ENCODE results near the gene SOCS4. TPM values are rescaled to one million over a fixed set of nuclear protein-coding genes. Genes with fewer than 3 reads are reported as not detected.

Gene SOCS4
- total and polyA plus RNA-seq, 2 of the 13 experiments (the other 11 are each of a cell fraction or from before 2014, with no cell fraction given), result 4.0 to 10.0 TPM

DNA sequence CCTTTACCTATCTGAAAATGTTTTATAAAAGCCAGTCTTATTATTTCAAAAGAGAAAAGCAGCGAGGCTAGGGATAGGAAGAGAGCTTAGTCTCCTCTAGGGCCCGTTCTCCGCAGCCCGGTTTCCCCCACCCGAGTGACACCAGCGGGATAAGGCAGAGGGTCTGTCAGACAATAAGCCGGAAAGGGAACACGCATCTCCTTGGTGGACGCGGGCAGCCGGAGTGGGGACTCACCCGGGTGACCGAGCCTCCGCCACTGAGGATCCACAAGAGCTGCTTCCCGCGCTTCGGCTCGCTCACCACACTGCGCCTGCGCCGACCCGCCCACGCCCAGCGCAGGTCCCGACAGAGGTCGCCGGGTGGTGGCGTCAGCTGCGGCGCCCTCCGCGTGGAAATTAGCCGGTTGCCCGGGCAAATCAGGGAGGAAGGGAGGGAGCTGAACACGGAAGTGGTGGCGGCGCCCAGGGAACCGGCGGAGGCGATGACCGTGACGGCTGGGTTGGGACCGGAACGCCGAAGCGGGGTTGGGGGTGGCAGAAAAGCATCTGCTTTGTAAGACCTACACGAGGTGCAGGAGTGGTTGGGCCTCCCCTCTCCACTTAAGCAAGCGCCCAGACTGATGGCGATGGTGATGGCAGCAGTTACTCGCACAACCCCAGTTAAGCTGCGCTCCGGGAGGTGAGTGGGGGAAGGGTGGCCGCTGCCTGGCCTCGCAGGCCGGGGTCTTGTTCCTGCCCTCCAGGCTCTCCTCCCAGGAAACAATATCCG is at the start of gene SOCS4, which contains the start of gene WDHD1 (continued):
- TF ChIP-seq ZNF788 (CRISPR knock-in tag; IDR thresholded peaks at IDR 0.05; ENCODE audit: borderline replicate concordance), result peak; percentile 89; the same call in 1 of the 2 replicates
- TF ChIP-seq YEATS4 (CRISPR knock-in tag; IDR thresholded peaks at IDR 0.05; ENCODE audit: borderline replicate concordance), result peak; percentile 84
- peak; percentile 69 for TF ChIP-seq ZFX (CRISPR knock-in tag; IDR thresholded peaks at IDR 0.05; ENCODE audit: low read depth)
- TF ChIP-seq, protein P1, sequence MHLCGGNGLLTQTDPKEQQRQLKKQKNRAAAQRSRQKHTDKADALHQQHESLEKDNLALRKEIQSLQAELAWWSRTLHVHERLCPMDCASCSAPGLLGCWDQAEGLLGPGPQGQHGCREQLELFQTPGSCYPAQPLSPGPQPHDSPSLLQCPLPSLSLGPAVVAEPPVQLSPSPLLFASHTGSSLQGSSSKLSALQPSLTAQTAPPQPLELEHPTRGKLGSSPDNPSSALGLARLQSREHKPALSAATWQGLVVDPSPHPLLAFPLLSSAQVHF (CRISPR knock-in tag; IDR thresholded peaks at IDR 0.05), result no peak
- no peak for TF ChIP-seq MTF1 (CRISPR knock-in tag; IDR thresholded peaks at IDR 0.05)
- no peak for TF ChIP-seq NR3C1 (CRISPR knock-in tag; IDR thresholded peaks at IDR 0.05)
- TF ChIP-seq YY1 (IDR thresholded peaks at IDR 0.05; ENCODE audit: insufficient read depth, insufficient replicate concordance, low read depth, low read length), result peak; percentile 78
- TF ChIP-seq, protein P2, sequence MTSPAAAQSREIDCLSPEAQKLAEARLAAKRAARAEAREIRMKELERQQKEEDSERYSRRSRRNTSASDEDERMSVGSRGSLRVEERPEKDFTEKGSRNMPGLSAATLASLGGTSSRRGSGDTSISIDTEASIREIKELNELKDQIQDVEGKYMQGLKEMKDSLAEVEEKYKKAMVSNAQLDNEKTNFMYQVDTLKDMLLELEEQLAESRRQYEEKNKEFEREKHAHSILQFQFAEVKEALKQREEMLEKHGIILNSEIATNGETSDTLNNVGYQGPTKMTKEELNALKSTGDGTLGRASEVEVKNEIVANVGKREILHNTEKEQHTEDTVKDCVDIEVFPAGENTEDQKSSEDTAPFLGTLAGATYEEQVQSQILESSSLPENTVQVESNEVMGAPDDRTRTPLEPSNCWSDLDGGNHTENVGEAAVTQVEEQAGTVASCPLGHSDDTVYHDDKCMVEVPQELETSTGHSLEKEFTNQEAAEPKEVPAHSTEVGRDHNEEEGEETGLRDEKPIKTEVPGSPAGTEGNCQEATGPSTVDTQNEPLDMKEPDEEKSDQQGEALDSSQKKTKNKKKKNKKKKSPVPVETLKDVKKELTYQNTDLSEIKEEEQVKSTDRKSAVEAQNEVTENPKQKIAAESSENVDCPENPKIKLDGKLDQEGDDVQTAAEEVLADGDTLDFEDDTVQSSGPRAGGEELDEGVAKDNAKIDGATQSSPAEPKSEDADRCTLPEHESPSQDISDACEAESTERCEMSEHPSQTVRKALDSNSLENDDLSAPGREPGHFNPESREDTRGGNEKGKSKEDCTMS (CRISPR knock-in tag; conservative IDR thresholded peaks at IDR 0.05), result no peak
- TF ChIP-seq HIC2 (CRISPR knock-in tag; IDR thresholded peaks at IDR 0.05; ENCODE audit: low read depth), result 0 out of 2 replicates have a peak, but pooled peaks have one; percentile 29
- TF ChIP-seq MXD3 (CRISPR knock-in tag; IDR thresholded peaks at IDR 0.05), result peak; percentile 67; the same call in 1 of the 2 replicates
- TF ChIP-seq ZNF547 (CRISPR knock-in tag; IDR thresholded peaks at IDR 0.05), result peak; percentile 74
- TF ChIP-seq ZIK1 (CRISPR knock-in tag; IDR thresholded peaks at IDR 0.05; ENCODE audit: borderline replicate concordance, low read depth), result no peak
- TF ChIP-seq MED8 (CRISPR knock-in tag; IDR thresholded peaks at IDR 0.05; ENCODE audit: insufficient replicate concordance), result peak; percentile 68
- TF ChIP-seq, protein P3, sequence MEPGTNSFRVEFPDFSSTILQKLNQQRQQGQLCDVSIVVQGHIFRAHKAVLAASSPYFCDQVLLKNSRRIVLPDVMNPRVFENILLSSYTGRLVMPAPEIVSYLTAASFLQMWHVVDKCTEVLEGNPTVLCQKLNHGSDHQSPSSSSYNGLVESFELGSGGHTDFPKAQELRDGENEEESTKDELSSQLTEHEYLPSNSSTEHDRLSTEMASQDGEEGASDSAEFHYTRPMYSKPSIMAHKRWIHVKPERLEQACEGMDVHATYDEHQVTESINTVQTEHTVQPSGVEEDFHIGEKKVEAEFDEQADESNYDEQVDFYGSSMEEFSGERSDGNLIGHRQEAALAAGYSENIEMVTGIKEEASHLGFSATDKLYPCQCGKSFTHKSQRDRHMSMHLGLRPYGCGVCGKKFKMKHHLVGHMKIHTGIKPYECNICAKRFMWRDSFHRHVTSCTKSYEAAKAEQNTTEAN (CRISPR knock-in tag; conservative IDR thresholded peaks at IDR 0.05), result 0 out of 2 replicates have a peak, but pooled peaks have one; percentile 52
- peak; percentile 73; the same call in 1 of the 2 replicates for TF ChIP-seq HIVEP1 (CRISPR knock-in tag; IDR thresholded peaks at IDR 0.05)
- TF ChIP-seq, protein P4, sequence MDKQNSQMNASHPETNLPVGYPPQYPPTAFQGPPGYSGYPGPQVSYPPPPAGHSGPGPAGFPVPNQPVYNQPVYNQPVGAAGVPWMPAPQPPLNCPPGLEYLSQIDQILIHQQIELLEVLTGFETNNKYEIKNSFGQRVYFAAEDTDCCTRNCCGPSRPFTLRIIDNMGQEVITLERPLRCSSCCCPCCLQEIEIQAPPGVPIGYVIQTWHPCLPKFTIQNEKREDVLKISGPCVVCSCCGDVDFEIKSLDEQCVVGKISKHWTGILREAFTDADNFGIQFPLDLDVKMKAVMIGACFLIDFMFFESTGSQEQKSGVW (CRISPR knock-in tag; IDR thresholded peaks at IDR 0.05; ENCODE audit: borderline replicate concordance), result no peak
- no peak for TF ChIP-seq ZNF354B (CRISPR knock-in tag; IDR thresholded peaks at IDR 0.05)
- TF ChIP-seq ZNF644 (CRISPR knock-in tag; IDR thresholded peaks at IDR 0.05; ENCODE audit: low read depth), result no peak
- no peak; the same call in 1 of the 2 replicates for TF ChIP-seq AHR (CRISPR knock-in tag; IDR thresholded peaks at IDR 0.05)
- TF ChIP-seq ZNF598 (CRISPR knock-in tag; IDR thresholded peaks at IDR 0.05; ENCODE audit: borderline replicate concordance), result no peak
- no peak for TF ChIP-seq FOXJ3 (CRISPR knock-in tag; IDR thresholded peaks at IDR 0.05; ENCODE audit: borderline replicate concordance)
- TF ChIP-seq ZNF335 (CRISPR knock-in tag; IDR thresholded peaks at IDR 0.05), result 0 out of 2 replicates have a peak, but pooled peaks have one; percentile 22
